ENCODE results near the gene COL13A1.

GRCh38 chr10:69904533-69904932 lies 102.8 kb downstream of the COL13A1 start:
- TF ChIP-seq CTCF (IDR thresholded peaks at IDR 0.05) (no peak), POLR2A (IDR thresholded peaks at IDR 0.05) (no peak)

Data from adrenal gland (tissue), 5 donors.